K562 (cell line): ENCODE results near the gene NAA80. TPM values are rescaled to one million over a fixed set of nuclear protein-coding genes. Genes with fewer than 3 reads are reported as not detected.

Experiments
- ATAC-seq: fragments of 200-7000 bp; cut with Tn5 transposase; 3 replicates; pipeline ENCODE4 v1.9.1; 2020; ENCODE audit warnings: moderate library complexity
- BruUV-seq: library from RNA; stranded (reverse); fragments of 400-500 nt; replicated peaks from 2 replicates; lab custom pipeline; 2021; lab: Mats Ljungman, UMichigan
- CTCF ChIA-PET: fragments of 300-600 bp; formaldehyde crosslinking; extraction: SDS; loops from one replicate; lab custom pipeline; 2021; ENCODE audit warnings: low intra/inter-chr PET ratio; lab: Yijun Ruan, JAX
- POLR2A ChIA-PET: fragments of 300-600, 350-650 bp; sonication (Branson Sonifier 250); formaldehyde crosslinking; extraction: SDS; loops from one replicate; lab custom pipeline; 2021; ENCODE audit warnings: antibody characterized with exemption, inconsistent platforms; lab: Yijun Ruan, JAX
- DNase-seq, 4 experiments: peaks; one replicate each; pipeline versions ENCODE4 v3.0.0 to v3.0.0-alpha.2; 2011 to 2018; ENCODE audit warnings: low spot score in 3 of 4, mixed read lengths in 3 of 4; ENCODE audit errors: extremely low read depth in 1 of 4
- FAIRE-seq: peaks from 2 replicates; lab custom pipeline; 2011; peaks lifted over from hg19 to GRCh38; lab: Jason Lieb, UNC
- H2AFZ ChIP-seq: 2 replicates; pipeline ENCODE4 v1.6.0; 2011; ENCODE audit warnings: low read depth, low read length, control low read depth, inconsistent platforms
- H3K27ac ChIP-seq: fragments of 200-600 bp; 3 replicates; pipeline ENCODE4 v1.8.0; 2011; ENCODE audit warnings: low read depth, mild to moderate bottlenecking, control low read depth, inconsistent platforms, low read length, moderate library complexity, mixed read lengths; ENCODE audit errors: extremely low read depth
- H3K27me3 ChIP-seq, 2 experiments: fragments of 300-600 bp in 1 of 2; 2 replicates in 1 of 2; 3 replicates in 1 of 2; pipeline versions ENCODE4 v1.6.0 to v1.8.0; 2011; ENCODE audit warnings: inconsistent platforms in 2 of 2, low read length in 2 of 2, mild to moderate bottlenecking in 1 of 2, mixed read lengths in 1 of 2, moderate library complexity in 1 of 2; ENCODE audit not compliant: control insufficient read depth in 2 of 2, insufficient read depth in 2 of 2
- H3K36me3 ChIP-seq: fragments of 300-600 bp; 3 replicates; pipeline ENCODE4 v1.8.0; 2011; ENCODE audit warnings: mild to moderate bottlenecking, low read length, inconsistent platforms; ENCODE audit not compliant: control insufficient read depth, insufficient read depth
- H3K4me1 ChIP-seq, 2 experiments: fragments of 200-600 bp in 1 of 2; replicated peaks in 1 of 2; 2 replicates in 1 of 2; 3 replicates in 1 of 2; pipeline versions ENCODE4 v1.5.1 to v1.8.0; 2011; ENCODE audit warnings: inconsistent platforms in 2 of 2, low read length in 2 of 2, mild to moderate bottlenecking in 1 of 2, mixed read lengths in 1 of 2, moderate library complexity in 1 of 2; ENCODE audit not compliant: control insufficient read depth in 2 of 2, insufficient read depth in 2 of 2
- H3K4me2 ChIP-seq: 2 replicates; pipeline ENCODE4 v1.6.1; 2011; ENCODE audit warnings: low read length, control low read depth, inconsistent platforms, mixed read lengths; ENCODE audit not compliant: insufficient read depth
- H3K4me3 ChIP-seq: fragments of 200-600 bp; sonication (generic), shearing (Covaris generic); 2 replicates; pipeline ENCODE4 v1.5.1; 2016; ENCODE audit warnings: control low read depth, inconsistent platforms
- H3K79me2 ChIP-seq: fragments of 200-600 bp; 3 replicates; pipeline ENCODE4 v1.8.0; 2011; ENCODE audit warnings: low read length, inconsistent platforms; ENCODE audit not compliant: control insufficient read depth, insufficient read depth
- H3K9ac ChIP-seq, 2 experiments: 2 replicates each; pipeline versions ENCODE4 v1.6.0 to v1.6.1; 2011; ENCODE audit warnings: low read depth in 2 of 2, low read length in 2 of 2, control low read depth in 1 of 2, inconsistent platforms in 1 of 2, mild to moderate bottlenecking in 1 of 2, mixed read lengths in 1 of 2; ENCODE audit not compliant: insufficient read depth in 1 of 2
- H3K9me1 ChIP-seq: one replicate; pipeline ENCODE4 v1.6.0; 2011; ENCODE audit warnings: inconsistent platforms, mild to moderate bottlenecking, low read length, moderate library complexity; ENCODE audit not compliant: control insufficient read depth, insufficient read depth
- H3K9me3 ChIP-seq: replicated peaks from 2 replicates; pipeline ENCODE4 v1.5.1; 2011; ENCODE audit warnings: low read depth, low read length, inconsistent platforms; ENCODE audit not compliant: control insufficient read depth, insufficient read depth
- H4K20me1 ChIP-seq: replicated peaks from 2 replicates; pipeline ENCODE4 v1.6.1; 2011; ENCODE audit warnings: low read length, inconsistent platforms, mixed read lengths; ENCODE audit not compliant: control insufficient read depth, insufficient read depth
- BACH1 ChIP-seq: fragments of 200-800 bp; sonication (Bioruptor generic); IDR thresholded peaks from 2 replicates; pipeline ENCODE4 v1.6.1; 2016; ENCODE audit warnings: missing genetic modification characterization, missing compliant biosample characterization
- BRCA1 ChIP-seq, 2 experiments: fragments of 450-650 bp in 1 of 2; sonication (generic) in 1 of 2; formaldehyde crosslinking in 1 of 2; IDR thresholded peaks; 2 replicates each; pipeline versions ENCODE4 v1.5.0 to v1.6.1; 2017 to 2020; ENCODE audit warnings: mild to moderate bottlenecking in 1 of 2, missing genetic modification reagents in 1 of 2
- FOXK1 ChIP-seq: sonication (generic); formaldehyde crosslinking; IDR thresholded peaks from 2 replicates; pipeline ENCODE4 v1.8.0; 2022; ENCODE audit warnings: missing genetic modification reagents, mild to moderate bottlenecking, borderline replicate concordance
- FUS ChIP-seq: fragments of 200-400 bp; formaldehyde crosslinking; optimal IDR thresholded peaks from 2 replicates; pipeline ENCODE3; 2017; ENCODE audit warnings: low read depth, low read length
- MAFF ChIP-seq: IDR thresholded peaks from 2 replicates; pipeline ENCODE4 v1.6.1; 2012; ENCODE audit warnings: low read length, improper control_type of control experiment
- MYNN ChIP-seq, 2 experiments: sonication (generic); formaldehyde crosslinking in 1 of 2; IDR thresholded peaks; 2 replicates each; pipeline versions ENCODE4 v1.5.0 to v1.6.1; 2016 to 2020; ENCODE audit warnings: antibody characterized with exemption in 1 of 2, missing genetic modification reagents in 1 of 2
- RFX1 ChIP-seq: fragments of 450-650 bp; IDR thresholded peaks from 2 replicates; pipeline ENCODE4 v1.6.1; 2016; ENCODE audit warnings: mild to moderate bottlenecking, moderate library complexity
- SMARCC2 ChIP-seq: fragments of 450-650 bp; IDR thresholded peaks from 2 replicates; pipeline ENCODE4 v1.6.1; 2017; ENCODE audit warnings: antibody characterized with exemption, moderate library complexity, mild to moderate bottlenecking, low read depth
- TGIF2 ChIP-seq: sonication (generic); formaldehyde crosslinking; IDR thresholded peaks from 2 replicates; pipeline ENCODE4 v1.8.1; 2022; ENCODE audit warnings: mild to moderate bottlenecking, missing genetic modification reagents, moderate library complexity
- ZFP30 ChIP-seq: fragments of 250-450 bp; sonication (Bioruptor Pico); IDR thresholded peaks from 2 replicates; pipeline ENCODE4 v1.8.0; 2022; ENCODE audit warnings: moderate library complexity, mild to moderate bottlenecking, inconsistent platforms, borderline replicate concordance
- ZNF146 ChIP-seq: IDR thresholded peaks from one replicate; pipeline ENCODE4 v1.6.1; 2018; ENCODE audit warnings: missing compliant biosample characterization; ENCODE audit not compliant: unreplicated experiment
- ZNF174 ChIP-seq: fragments of 250-450 bp; sonication (Bioruptor Pico); IDR thresholded peaks from 2 replicates; pipeline ENCODE4 v1.4.0; 2020; ENCODE audit warnings: mild to moderate bottlenecking
- ZNF253 ChIP-seq: fragments of 250-450 bp; sonication (Bioruptor Pico); conservative IDR thresholded peaks from 2 replicates; pipeline ENCODE4 v1.6.1; 2021; ENCODE audit warnings: mild to moderate bottlenecking
- ZNF41 ChIP-seq: fragments of 250-450 bp; sonication (Bioruptor Pico); conservative IDR thresholded peaks from 2 replicates; pipeline ENCODE4 v1.4.0; 2020; ENCODE audit warnings: mild to moderate bottlenecking
- ZNF589 ChIP-seq: fragments of 200-800 bp; sonication (Bioruptor generic); IDR thresholded peaks from 2 replicates; pipeline ENCODE4 v1.6.1; 2016; ENCODE audit warnings: low read depth, missing genetic modification characterization, missing compliant biosample characterization
- ZNF764 ChIP-seq: fragments of 250-450 bp; sonication (Bioruptor Pico); IDR thresholded peaks from 2 replicates; pipeline ENCODE4 v1.4.0; 2020; ENCODE audit warnings: low read depth, mild to moderate bottlenecking, moderate library complexity
- ZNF766 ChIP-seq: fragments of 200-800 bp; sonication (Bioruptor generic); conservative IDR thresholded peaks from 2 replicates; pipeline ENCODE4 v1.6.1; 2016; ENCODE audit warnings: missing genetic modification characterization, missing compliant biosample characterization
- WGBS: fragments of 100-300 bp; shearing (Covaris generic); methylation state at CpG from one replicate; pipeline ENCODE4 v1.1.6; 2016; ENCODE audit warnings: low coverage, mixed read lengths; ENCODE audit not compliant: insufficient coverage; ENCODE audit errors: missing lambda C conversion rate; 5-methylcytosine and 5-hydroxymethylcytosine counted together
- in situ Hi-C: fragments of 300-500 bp; cut with MboI; formaldehyde crosslinking; loops from 4 replicates; pipeline ENCODE4 v1.15.0; 2018; ENCODE audit warnings: inconsistent platforms, mixed read lengths
- intact Hi-C: fragments of 100-400 bp; cut with micrococcal nuclease; formaldehyde crosslinking; loops from 2 replicates; pipeline ENCODE4 v1.14.2; 2022
- polyA plus RNA-seq, 8 experiments: library from polyadenylated mRNA; depleted of rRNA in 4 of 8; stranded (reverse) in 5 of 8; unstranded in 3 of 8; fragments of >200 nt; fragmentation: Nextera tagmentation in 2 of 8; fragmentation: Illumina TruSeq in 1 of 8; extraction: Ambion mirVana in 2 of 8; extraction: Trizol in 1 of 8; gene quantifications; 2 replicates each; pipeline versions ENCODE4 v1.2.1 to v1.2.3, GENCODE V29; 2011 to 2014; ENCODE audit warnings: inconsistent platforms in 1 of 8, missing spikeins in 1 of 8
- total RNA-seq, 7 experiments: library from RNA; depleted of rRNA in 6 of 7; stranded (reverse); fragments of >200 nt in 6 of 7; fragmentation: Illumina TruSeq in 2 of 7; extraction: Trizol in 2 of 7; gene quantifications; 2 replicates each; pipeline versions ENCODE4 v1.2.1 to v1.2.3, GENCODE V29; 2011 to 2021; ENCODE audit warnings: low replicate concordance in 1 of 7
- TF ChIP-seq, protein P1 (sequence below): sonication (generic); formaldehyde crosslinking; IDR thresholded peaks from 2 replicates; pipeline ENCODE4 v1.8.1; 2023; ENCODE audit warnings: mild to moderate bottlenecking, missing genetic modification reagents
- TF ChIP-seq, protein P2 (sequence below): IDR thresholded peaks from 3 replicates; pipeline ENCODE4 v1.6.1; 2011; ENCODE audit warnings: borderline replicate concordance, mild to moderate bottlenecking; ENCODE audit not compliant: insufficient read length, insufficient read depth
- TF ChIP-seq, protein P3 (sequence below): IDR thresholded peaks from 2 replicates; pipeline ENCODE4 v1.6.1; 2014; ENCODE audit warnings: antibody characterized with exemption

The NAA80 gene
- total and polyA plus RNA-seq, 9 of the 15 experiments (the other 6 are each of a cell fraction or from before 2014, with no cell fraction given), result 0.82 to 24.0 (median 8.6) TPM

DNA sequence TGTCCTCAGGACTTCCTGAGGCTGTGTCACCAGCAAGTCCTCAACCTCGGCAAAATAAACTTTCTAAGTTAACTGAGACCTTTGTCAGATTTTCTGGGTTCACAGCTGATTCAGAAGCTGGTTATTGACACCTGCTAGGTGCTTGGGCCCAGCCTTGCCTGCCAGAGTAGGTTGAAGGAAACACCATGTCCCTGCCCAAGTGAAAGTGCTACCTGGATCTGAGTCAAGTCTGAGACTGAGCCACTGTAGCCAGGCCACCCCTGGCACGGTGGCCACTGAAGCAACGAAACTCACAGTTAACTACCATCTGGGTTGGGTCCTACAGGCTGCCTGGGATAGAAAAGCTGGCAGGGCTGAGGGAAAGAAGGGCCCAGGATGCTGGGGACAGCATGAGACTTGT, 15.1 kb upstream of the NAA80 start:
- TF ChIP-seq FOXK1 (CRISPR knock-in tag) (no peak), RFX1 (no peak), ZNF766 (CRISPR knock-in tag) (no peak), ZNF174 (CRISPR knock-in tag) (no peak), ZNF253 (no peak), ZNF146 (CRISPR knock-in tag) (no peak), FUS (no peak), TGIF2 (CRISPR knock-in tag) (no peak), BRCA1 (IDR thresholded peaks at IDR 0.05) (no peak), BRCA1 (CRISPR knock-in tag; IDR thresholded peaks at IDR 0.05) (no peak), MAFF (no peak), ZNF589 (CRISPR knock-in tag) (no peak), ZFP30 (CRISPR knock-in tag) (no peak), SMARCC2 (no peak), MYNN (IDR thresholded peaks at IDR 0.05) (no peak), MYNN (CRISPR knock-in tag; IDR thresholded peaks at IDR 0.05) (no peak), ZNF41 (CRISPR knock-in tag) (no peak), BACH1 (tag) (no peak), ZNF764 (no peak)
- TF ChIP-seq, protein P1, sequence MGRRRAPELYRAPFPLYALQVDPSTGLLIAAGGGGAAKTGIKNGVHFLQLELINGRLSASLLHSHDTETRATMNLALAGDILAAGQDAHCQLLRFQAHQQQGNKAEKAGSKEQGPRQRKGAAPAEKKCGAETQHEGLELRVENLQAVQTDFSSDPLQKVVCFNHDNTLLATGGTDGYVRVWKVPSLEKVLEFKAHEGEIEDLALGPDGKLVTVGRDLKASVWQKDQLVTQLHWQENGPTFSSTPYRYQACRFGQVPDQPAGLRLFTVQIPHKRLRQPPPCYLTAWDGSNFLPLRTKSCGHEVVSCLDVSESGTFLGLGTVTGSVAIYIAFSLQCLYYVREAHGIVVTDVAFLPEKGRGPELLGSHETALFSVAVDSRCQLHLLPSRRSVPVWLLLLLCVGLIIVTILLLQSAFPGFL (CRISPR knock-in tag), result no peak
- TF ChIP-seq, protein P2, sequence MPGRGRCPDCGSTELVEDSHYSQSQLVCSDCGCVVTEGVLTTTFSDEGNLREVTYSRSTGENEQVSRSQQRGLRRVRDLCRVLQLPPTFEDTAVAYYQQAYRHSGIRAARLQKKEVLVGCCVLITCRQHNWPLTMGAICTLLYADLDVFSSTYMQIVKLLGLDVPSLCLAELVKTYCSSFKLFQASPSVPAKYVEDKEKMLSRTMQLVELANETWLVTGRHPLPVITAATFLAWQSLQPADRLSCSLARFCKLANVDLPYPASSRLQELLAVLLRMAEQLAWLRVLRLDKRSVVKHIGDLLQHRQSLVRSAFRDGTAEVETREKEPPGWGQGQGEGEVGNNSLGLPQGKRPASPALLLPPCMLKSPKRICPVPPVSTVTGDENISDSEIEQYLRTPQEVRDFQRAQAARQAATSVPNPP, result no peak
- TF ChIP-seq, protein P3, sequence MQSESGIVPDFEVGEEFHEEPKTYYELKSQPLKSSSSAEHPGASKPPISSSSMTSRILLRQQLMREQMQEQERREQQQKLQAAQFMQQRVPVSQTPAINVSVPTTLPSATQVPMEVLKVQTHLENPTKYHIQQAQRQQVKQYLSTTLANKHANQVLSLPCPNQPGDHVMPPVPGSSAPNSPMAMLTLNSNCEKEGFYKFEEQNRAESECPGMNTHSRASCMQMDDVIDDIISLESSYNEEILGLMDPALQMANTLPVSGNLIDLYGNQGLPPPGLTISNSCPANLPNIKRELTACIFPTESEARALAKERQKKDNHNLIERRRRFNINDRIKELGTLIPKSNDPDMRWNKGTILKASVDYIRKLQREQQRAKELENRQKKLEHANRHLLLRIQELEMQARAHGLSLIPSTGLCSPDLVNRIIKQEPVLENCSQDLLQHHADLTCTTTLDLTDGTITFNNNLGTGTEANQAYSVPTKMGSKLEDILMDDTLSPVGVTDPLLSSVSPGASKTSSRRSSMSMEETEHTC, result no peak
- TF ChIP-seq, all 486 proteins: peak for 0
- H3K79me2 ChIP-seq, result peaks cover 6% of the 10 kb centered on the region; the same call in 2 of the 3 replicates
- H3K9ac ChIP-seq, result peak overlapping the region in 1 of 2 experiments; percentile 4; a peak in 1 of 4 replicates
- H2AFZ ChIP-seq, result no peak overlapping the region
- H3K9me3 ChIP-seq, result no peaks in the 10 kb centered on the region
- peaks cover 18% of the 10 kb centered on the region; the same call in 2 of the 3 replicates for H3K36me3 ChIP-seq
- H3K9me1 ChIP-seq, result no peaks in the 10 kb centered on the region
- no peak overlapping the region for H3K4me2 ChIP-seq
- no TSS peak for BruUV-seq
- intact Hi-C loops (no loop called here), in situ Hi-C loops (no loop called here)
- H3K27me3 ChIP-seq, result no peaks in the 10 kb centered on the region
- H3K27ac ChIP-seq, result no peak overlapping the region
- WGBS, result 70% methylated on average over 3 of the region's 3 CpGs
- ChIA-PET CTCF (no interaction called here), POLR2A (interaction anchor here (0.6 to 1.4 kb wide), 3 partner anchors 13 to 23 kb away, joined by 3 to 6 read pairs (median 3); partner anchors contain the start of genes HYAL3 and NAA80)
- ATAC-seq, result no peak
- DNase-seq, result no peak
- no peaks in the 10 kb centered on the region for H4K20me1 ChIP-seq
- H3K4me1 ChIP-seq, result peaks cover 13 to 31% of the 10 kb centered on the region in 2 experiments
- no peak for FAIRE-seq
- H3K4me3 ChIP-seq, result no peak overlapping the region
